Measurements from ENCODE around the gene KCNQ4. TPM values are rescaled to one million over a fixed set of nuclear protein-coding genes. Genes with fewer than 3 reads are reported as not detected.

Gene KCNQ4
- total and polyA plus RNA-seq, 2 of the 13 experiments (the other 11 are each of a cell fraction or from before 2014, with no cell fraction given), result 0.02 to 0.09 TPM

- no peak for TF ChIP-seq ZNF775 (CRISPR knock-in tag; IDR thresholded peaks at IDR 0.05; ENCODE audit: borderline replicate concordance)
- no peak for TF ChIP-seq ZNF12 (CRISPR knock-in tag; IDR thresholded peaks at IDR 0.05)
- no peak for TF ChIP-seq ZNF136 (CRISPR knock-in tag; IDR thresholded peaks at IDR 0.05; ENCODE audit: low read depth)
- no peak for TF ChIP-seq ZNF83 (CRISPR knock-in tag; IDR thresholded peaks at IDR 0.05; ENCODE audit: borderline replicate concordance)
- TF ChIP-seq U2AF1 (optimal IDR thresholded peaks at IDR 0.05; ENCODE audit: low read depth, low read length), result no peak
- no peak for TF ChIP-seq ZNF710 (CRISPR knock-in tag; IDR thresholded peaks at IDR 0.05; ENCODE audit: borderline replicate concordance)
- peak; percentile 49; the same call in 1 of the 2 replicates for TF ChIP-seq MLX (CRISPR knock-in tag; IDR thresholded peaks at IDR 0.05)
- TF ChIP-seq CENPBD1 (CRISPR knock-in tag; IDR thresholded peaks at IDR 0.05; ENCODE audit: borderline replicate concordance, low read depth), result no peak
- peak; percentile 81 for TF ChIP-seq ARID5B (CRISPR knock-in tag; IDR thresholded peaks at IDR 0.05)
- no peak for TF ChIP-seq ZUFSP (CRISPR knock-in tag; IDR thresholded peaks at IDR 0.05; ENCODE audit: borderline replicate concordance)
- TF ChIP-seq ZNF740 (CRISPR knock-in tag; IDR thresholded peaks at IDR 0.05), result no peak
- no peak for TF ChIP-seq ZNF224 (CRISPR knock-in tag; IDR thresholded peaks at IDR 0.05)
- peak; percentile 86; the same call in 1 of the 2 replicates for TF ChIP-seq CHD4 (IDR thresholded peaks at IDR 0.05; ENCODE audit: borderline replicate concordance, low read length)
- no peak for TF ChIP-seq POLR2A (IDR thresholded peaks at IDR 0.05; ENCODE audit: insufficient read depth in 1 of 2, low read depth in 2 of 2, low read length in 2 of 2)
- no peak for TF ChIP-seq JUNB (CRISPR knock-in tag; IDR thresholded peaks at IDR 0.05; ENCODE audit: borderline replicate concordance)
- no peak for TF ChIP-seq TOE1 (CRISPR knock-in tag; IDR thresholded peaks at IDR 0.05)
- TF ChIP-seq ZNF18 (CRISPR knock-in tag; IDR thresholded peaks at IDR 0.05; ENCODE audit: insufficient replicate concordance), result no peak
These were observed 24.8 kb upstream of the KCNQ4 start (continued) for GRCh38 chr1:40758578-40759343.

All from HepG2 (cell line).